Measurements from ENCODE around the gene DHCR7. TPM values are rescaled to one million over a fixed set of nuclear protein-coding genes. Genes with fewer than 3 reads are reported as not detected.

Gene DHCR7
- polyA plus RNA-seq, 1 of the 3 experiments (the other 2 are of a cell fraction) = 21.4 TPM

- CTCF ChIA-PET = interaction anchor here (0.6 kb wide), 1 partner anchor 145 kb away, joined by 3 read pairs; no protein-coding TSS in a partner anchor
Observed at GRCh38 chr11:71477641-71478527, 29.7 kb upstream of the DHCR7 start.

More at GRCh38 chr11:71477641-71478527, 29.7 kb upstream of the DHCR7 start:
- Histone ChIP-seq H4K20me1 (ENCODE audit: insufficient read depth) (no peaks in the 10 kb centered on the region), H3K9me3 (no peaks in the 10 kb centered on the region), H3F3A (replicated peaks; ENCODE audit: insufficient read depth) (no peaks in the 10 kb centered on the region), H3K27ac (ENCODE audit: low read depth in 2 of 2, low read length in 1 of 2) (no peak overlapping the region), H3K4me1 (ENCODE audit: control insufficient read depth in 1 of 2, insufficient read depth in 2 of 2, low read depth in 1 of 2, low read length in 1 of 2) (no peaks in the 10 kb centered on the region), H3K9ac (no peak overlapping the region), H3K4me2 (no peak overlapping the region), H3K9me2 (no peaks in the 10 kb centered on the region), H3K4me3 (ENCODE audit: low read depth in 2 of 2, low read length in 1 of 2) (no peak overlapping the region), H3K27me3 (ENCODE audit: insufficient read depth) (no peaks in the 10 kb centered on the region), H3K36me3 (replicated peaks in 1 of 2; ENCODE audit: control insufficient read depth in 1 of 2, insufficient read depth in 2 of 2, low read length in 1 of 2) (peaks cover 4 to 79% of the 10 kb centered on the region in 2 experiments), H3K79me2 (ENCODE audit: insufficient read depth) (no peaks in the 10 kb centered on the region), H2AFZ (ENCODE audit: low read depth) (no peak overlapping the region)
- TF ChIP-seq CHD2 (IDR thresholded peaks at IDR 0.05; ENCODE audit: low read length, partially characterized antibody) (no peak), FOXM1 (IDR thresholded peaks at IDR 0.05; ENCODE audit: low read depth) (no peak), EZH2phosphoT487 (IDR thresholded peaks at IDR 0.05; ENCODE audit: borderline replicate concordance, low read depth) (no peak), GABPA (IDR thresholded peaks at IDR 0.05; ENCODE audit: low read depth) (no peak), TEAD4 (IDR thresholded peaks at IDR 0.05; ENCODE audit: borderline replicate concordance, insufficient read depth) (no peak), EP300 (IDR thresholded peaks at IDR 0.05; ENCODE audit: borderline replicate concordance in 1 of 2, low read depth in 1 of 2, low read length in 1 of 2) (no peak), RAD21 (IDR thresholded peaks at IDR 0.05; ENCODE audit: low read length) (no peak), TCF12 (IDR thresholded peaks at IDR 0.05) (no peak), RXRA (IDR thresholded peaks at IDR 0.05; ENCODE audit: borderline replicate concordance, low read depth) (no peak), FOXJ3 (CRISPR knock-in tag; IDR thresholded peaks at IDR 0.05) (no peak), MEF2A (IDR thresholded peaks at IDR 0.05; ENCODE audit: borderline replicate concordance, low read depth) (no peak)
- TF ChIP-seq, protein P1, sequence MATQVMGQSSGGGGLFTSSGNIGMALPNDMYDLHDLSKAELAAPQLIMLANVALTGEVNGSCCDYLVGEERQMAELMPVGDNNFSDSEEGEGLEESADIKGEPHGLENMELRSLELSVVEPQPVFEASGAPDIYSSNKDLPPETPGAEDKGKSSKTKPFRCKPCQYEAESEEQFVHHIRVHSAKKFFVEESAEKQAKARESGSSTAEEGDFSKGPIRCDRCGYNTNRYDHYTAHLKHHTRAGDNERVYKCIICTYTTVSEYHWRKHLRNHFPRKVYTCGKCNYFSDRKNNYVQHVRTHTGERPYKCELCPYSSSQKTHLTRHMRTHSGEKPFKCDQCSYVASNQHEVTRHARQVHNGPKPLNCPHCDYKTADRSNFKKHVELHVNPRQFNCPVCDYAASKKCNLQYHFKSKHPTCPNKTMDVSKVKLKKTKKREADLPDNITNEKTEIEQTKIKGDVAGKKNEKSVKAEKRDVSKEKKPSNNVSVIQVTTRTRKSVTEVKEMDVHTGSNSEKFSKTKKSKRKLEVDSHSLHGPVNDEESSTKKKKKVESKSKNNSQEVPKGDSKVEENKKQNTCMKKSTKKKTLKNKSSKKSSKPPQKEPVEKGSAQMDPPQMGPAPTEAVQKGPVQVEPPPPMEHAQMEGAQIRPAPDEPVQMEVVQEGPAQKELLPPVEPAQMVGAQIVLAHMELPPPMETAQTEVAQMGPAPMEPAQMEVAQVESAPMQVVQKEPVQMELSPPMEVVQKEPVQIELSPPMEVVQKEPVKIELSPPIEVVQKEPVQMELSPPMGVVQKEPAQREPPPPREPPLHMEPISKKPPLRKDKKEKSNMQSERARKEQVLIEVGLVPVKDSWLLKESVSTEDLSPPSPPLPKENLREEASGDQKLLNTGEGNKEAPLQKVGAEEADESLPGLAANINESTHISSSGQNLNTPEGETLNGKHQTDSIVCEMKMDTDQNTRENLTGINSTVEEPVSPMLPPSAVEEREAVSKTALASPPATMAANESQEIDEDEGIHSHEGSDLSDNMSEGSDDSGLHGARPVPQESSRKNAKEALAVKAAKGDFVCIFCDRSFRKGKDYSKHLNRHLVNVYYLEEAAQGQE (IDR thresholded peaks at IDR 0.05; ENCODE audit: low read depth, low read length) = no peak
- TF ChIP-seq, protein P2, sequence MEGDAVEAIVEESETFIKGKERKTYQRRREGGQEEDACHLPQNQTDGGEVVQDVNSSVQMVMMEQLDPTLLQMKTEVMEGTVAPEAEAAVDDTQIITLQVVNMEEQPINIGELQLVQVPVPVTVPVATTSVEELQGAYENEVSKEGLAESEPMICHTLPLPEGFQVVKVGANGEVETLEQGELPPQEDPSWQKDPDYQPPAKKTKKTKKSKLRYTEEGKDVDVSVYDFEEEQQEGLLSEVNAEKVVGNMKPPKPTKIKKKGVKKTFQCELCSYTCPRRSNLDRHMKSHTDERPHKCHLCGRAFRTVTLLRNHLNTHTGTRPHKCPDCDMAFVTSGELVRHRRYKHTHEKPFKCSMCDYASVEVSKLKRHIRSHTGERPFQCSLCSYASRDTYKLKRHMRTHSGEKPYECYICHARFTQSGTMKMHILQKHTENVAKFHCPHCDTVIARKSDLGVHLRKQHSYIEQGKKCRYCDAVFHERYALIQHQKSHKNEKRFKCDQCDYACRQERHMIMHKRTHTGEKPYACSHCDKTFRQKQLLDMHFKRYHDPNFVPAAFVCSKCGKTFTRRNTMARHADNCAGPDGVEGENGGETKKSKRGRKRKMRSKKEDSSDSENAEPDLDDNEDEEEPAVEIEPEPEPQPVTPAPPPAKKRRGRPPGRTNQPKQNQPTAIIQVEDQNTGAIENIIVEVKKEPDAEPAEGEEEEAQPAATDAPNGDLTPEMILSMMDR (IDR thresholded peaks at IDR 0.05) = no peak
- TF ChIP-seq, protein P3, sequence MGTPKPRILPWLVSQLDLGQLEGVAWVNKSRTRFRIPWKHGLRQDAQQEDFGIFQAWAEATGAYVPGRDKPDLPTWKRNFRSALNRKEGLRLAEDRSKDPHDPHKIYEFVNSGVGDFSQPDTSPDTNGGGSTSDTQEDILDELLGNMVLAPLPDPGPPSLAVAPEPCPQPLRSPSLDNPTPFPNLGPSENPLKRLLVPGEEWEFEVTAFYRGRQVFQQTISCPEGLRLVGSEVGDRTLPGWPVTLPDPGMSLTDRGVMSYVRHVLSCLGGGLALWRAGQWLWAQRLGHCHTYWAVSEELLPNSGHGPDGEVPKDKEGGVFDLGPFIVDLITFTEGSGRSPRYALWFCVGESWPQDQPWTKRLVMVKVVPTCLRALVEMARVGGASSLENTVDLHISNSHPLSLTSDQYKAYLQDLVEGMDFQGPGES (IDR thresholded peaks at IDR 0.05; ENCODE audit: low read depth, low read length) = no peak
- TF ChIP-seq, protein P4, sequence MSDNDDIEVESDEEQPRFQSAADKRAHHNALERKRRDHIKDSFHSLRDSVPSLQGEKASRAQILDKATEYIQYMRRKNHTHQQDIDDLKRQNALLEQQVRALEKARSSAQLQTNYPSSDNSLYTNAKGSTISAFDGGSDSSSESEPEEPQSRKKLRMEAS (IDR thresholded peaks at IDR 0.05; ENCODE audit: low read depth) = no peak
- DNase-seq = no peak
- POLR2A ChIA-PET = no interaction called here
- 94% methylated on average over 24 of the region's 25 CpGs for WGBS (ENCODE audit: low lambda C conversion rate)
